CD4-positive, alpha-beta T cell (primary cell): ENCODE data around the gene IQSEC3. TPM values are rescaled to one million over a fixed set of nuclear protein-coding genes. Genes with fewer than 3 reads are reported as not detected.
"Not testable (repeated sequence)": the region's sequence is repeated elsewhere in the genome, so short reads cannot be mapped to it uniquely, and the experiment has no call there.

Source experiments
- ATAC-seq: fragments of 200-7000 bp; cut with Tn5 transposase; one replicate; pipeline ENCODE4 v1.10.0; 2022; ENCODE audit warnings: mild to moderate bottlenecking; ENCODE audit not compliant: poor library complexity
- CTCF ChIA-PET: fragments of 350-600 bp; sonication (Branson Sonifier 250); formaldehyde crosslinking; loops from one replicate; lab custom pipeline; 2021; ENCODE audit warnings: antibody characterized with exemption, inconsistent platforms; lab: Charles Lee
- POLR2A ChIA-PET: fragments of 350-600 bp; sonication (Branson Sonifier 250); formaldehyde crosslinking; loops from one replicate; lab custom pipeline; 2021; ENCODE audit warnings: antibody characterized with exemption, inconsistent platforms; lab: Charles Lee
- DNase-seq, 14 experiments: peaks; one replicate each; pipeline ENCODE4 v3.0.0-alpha.2; 2013 to 2020; ENCODE audit warnings: mixed read lengths in 2 of 14
- H3K27ac ChIP-seq, 2 donors: one replicate each; pipeline versions ENCODE4 v1.5.1 to v1.7.0; 2013; ENCODE audit warnings: low read length in 2 of 2, low read depth in 1 of 2, mild to moderate bottlenecking in 1 of 2
- H3K27me3 ChIP-seq, 2 experiments: 1 replicate in 1 of 2; 2 replicates in 1 of 2; pipeline versions ENCODE4 v1.6.1 to v1.7.0; 2013; ENCODE audit warnings: low read length in 2 of 2, control low read depth in 1 of 2, mild to moderate bottlenecking in 1 of 2, moderate library complexity in 1 of 2; ENCODE audit not compliant: insufficient read depth in 2 of 2, control insufficient read depth in 1 of 2
- H3K36me3 ChIP-seq: one replicate; pipeline ENCODE4 v1.6.1; 2013; ENCODE audit warnings: low read length, control low read depth; ENCODE audit not compliant: insufficient read depth
- H3K4me1 ChIP-seq: one replicate; pipeline ENCODE4 v1.6.1; 2013; ENCODE audit warnings: low read length, control low read depth; ENCODE audit not compliant: insufficient read depth
- H3K4me3 ChIP-seq: one replicate; pipeline ENCODE4 v1.5.1; 2013; ENCODE audit warnings: mild to moderate bottlenecking, low read length, moderate library complexity
- H3K9me3 ChIP-seq, 2 experiments: 1 replicate in 1 of 2; 2 replicates in 1 of 2; pipeline versions ENCODE4 v1.6.1 to v1.7.0; 2013; ENCODE audit warnings: low read length in 2 of 2, mild to moderate bottlenecking in 2 of 2, control low read depth in 1 of 2, moderate library complexity in 1 of 2; ENCODE audit not compliant: control insufficient read depth in 1 of 2, insufficient read depth in 1 of 2
- H3K27ac Mint-ChIP-seq: one replicate; pipeline ENCODE4 v1.8.0; 2020; ENCODE audit warnings: mixed read lengths
- H3K27me3 Mint-ChIP-seq: one replicate; pipeline ENCODE4 v1.8.0; 2021; ENCODE audit warnings: mixed read lengths
- H3K36me3 Mint-ChIP-seq: one replicate; pipeline ENCODE4 v1.8.0; 2021; ENCODE audit warnings: low read depth, mixed read lengths
- H3K4me1 Mint-ChIP-seq: one replicate; pipeline ENCODE4 v1.8.0; 2021; ENCODE audit warnings: low read depth, mixed read lengths
- H3K4me3 Mint-ChIP-seq: one replicate; pipeline ENCODE4 v1.8.0; 2020; ENCODE audit warnings: mild to moderate bottlenecking, mixed read lengths
- H3K9me3 Mint-ChIP-seq: one replicate; pipeline ENCODE4 v1.8.0; 2020; ENCODE audit warnings: mixed read lengths
- intact Hi-C, 2 experiments: fragments of 100-400 bp; cut with DNase I in 1 of 2; cut with micrococcal nuclease in 1 of 2; formaldehyde crosslinking; loops; one replicate each; pipeline versions ENCODE4 v1.15.1 to v1.9.0; 2023 to 2025; cut with DNase I, micrococcal nuclease
- total RNA-seq, 174 experiments: library from RNA in 2 of 174; stranded (reverse) in 2 of 174; gene quantifications; one replicate each; pipeline ENCODE4 v1.2.3 and lab custom pipeline; 2021 to 2026
- TF ChIP-seq, protein P1 (sequence below): fragments of 200-600 bp; IDR thresholded peaks from one replicate; pipeline ENCODE4 v1.8.0; 2022; ENCODE audit warnings: antibody characterized with exemption, mild to moderate bottlenecking

IQSEC3 gene
- total RNA-seq, 2 experiments from 2014 or later: 0.19 TPM; not detected in 1

DNA sequence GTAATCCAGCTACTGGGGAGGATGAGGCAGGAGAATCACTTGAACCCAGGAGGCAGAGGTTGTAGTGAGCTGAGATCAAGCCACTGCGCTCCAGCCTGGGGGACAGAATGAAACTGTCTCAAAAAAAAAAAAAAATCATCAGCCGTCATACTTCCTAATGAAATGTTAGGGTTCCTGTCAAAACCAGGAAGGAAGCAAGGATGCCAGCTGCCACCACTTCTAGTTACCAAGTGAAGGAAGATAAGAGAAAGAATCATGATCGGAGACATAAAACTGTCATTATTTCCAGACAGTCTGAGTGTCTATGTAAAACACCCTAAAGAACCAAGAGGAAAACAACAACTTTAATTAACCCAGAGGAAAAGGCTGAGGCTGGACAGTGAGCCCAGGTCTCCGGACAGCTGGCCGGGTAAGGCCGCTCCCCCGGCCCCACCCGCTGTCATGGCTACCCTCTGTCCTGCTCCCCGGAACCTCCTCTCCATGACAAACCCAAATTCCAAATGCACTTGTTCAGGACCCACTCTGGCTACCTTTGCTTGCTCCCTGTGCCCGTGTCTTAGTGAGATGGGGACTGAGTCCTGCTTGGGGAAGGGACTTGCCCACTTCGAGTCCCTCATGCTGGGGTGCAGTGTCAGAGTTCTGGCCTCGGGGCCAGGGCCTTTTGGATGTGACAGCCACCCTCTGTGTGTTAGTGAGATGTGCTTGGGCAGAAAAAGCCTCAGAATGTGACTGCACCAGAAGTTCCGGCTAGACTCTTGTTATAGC is 118.4 kb downstream of the IQSEC3 start:
- Histone ChIP-seq H3K27ac (no peak overlapping the region), H3K9me3 (peaks cover 0 to 11% of the 10 kb centered on the region in 2 experiments), H3K4me1 (peaks cover 10% of the 10 kb centered on the region), H3K4me3 (no peak overlapping the region), H3K36me3 (no peaks in the 10 kb centered on the region), H3K27me3 (peaks cover 0 to 10% of the 10 kb centered on the region in 2 experiments)
- ChIA-PET POLR2A (no interaction called here), CTCF (no interaction called here)
- Mint-ChIP-seq H3K4me3 (no peak overlapping the region), H3K36me3 (no peaks in the 10 kb centered on the region), H3K4me1 (no peaks in the 10 kb centered on the region), H3K9me3 (no peaks in the 10 kb centered on the region), H3K27ac (no peak overlapping the region), H3K27me3 (peaks cover 27% of the 10 kb centered on the region)
- intact Hi-C loops: no loop called here
- ATAC-seq (no peak), DNase-seq (no peak)
- TF ChIP-seq, protein P1, sequence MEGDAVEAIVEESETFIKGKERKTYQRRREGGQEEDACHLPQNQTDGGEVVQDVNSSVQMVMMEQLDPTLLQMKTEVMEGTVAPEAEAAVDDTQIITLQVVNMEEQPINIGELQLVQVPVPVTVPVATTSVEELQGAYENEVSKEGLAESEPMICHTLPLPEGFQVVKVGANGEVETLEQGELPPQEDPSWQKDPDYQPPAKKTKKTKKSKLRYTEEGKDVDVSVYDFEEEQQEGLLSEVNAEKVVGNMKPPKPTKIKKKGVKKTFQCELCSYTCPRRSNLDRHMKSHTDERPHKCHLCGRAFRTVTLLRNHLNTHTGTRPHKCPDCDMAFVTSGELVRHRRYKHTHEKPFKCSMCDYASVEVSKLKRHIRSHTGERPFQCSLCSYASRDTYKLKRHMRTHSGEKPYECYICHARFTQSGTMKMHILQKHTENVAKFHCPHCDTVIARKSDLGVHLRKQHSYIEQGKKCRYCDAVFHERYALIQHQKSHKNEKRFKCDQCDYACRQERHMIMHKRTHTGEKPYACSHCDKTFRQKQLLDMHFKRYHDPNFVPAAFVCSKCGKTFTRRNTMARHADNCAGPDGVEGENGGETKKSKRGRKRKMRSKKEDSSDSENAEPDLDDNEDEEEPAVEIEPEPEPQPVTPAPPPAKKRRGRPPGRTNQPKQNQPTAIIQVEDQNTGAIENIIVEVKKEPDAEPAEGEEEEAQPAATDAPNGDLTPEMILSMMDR: no peak

DNA sequence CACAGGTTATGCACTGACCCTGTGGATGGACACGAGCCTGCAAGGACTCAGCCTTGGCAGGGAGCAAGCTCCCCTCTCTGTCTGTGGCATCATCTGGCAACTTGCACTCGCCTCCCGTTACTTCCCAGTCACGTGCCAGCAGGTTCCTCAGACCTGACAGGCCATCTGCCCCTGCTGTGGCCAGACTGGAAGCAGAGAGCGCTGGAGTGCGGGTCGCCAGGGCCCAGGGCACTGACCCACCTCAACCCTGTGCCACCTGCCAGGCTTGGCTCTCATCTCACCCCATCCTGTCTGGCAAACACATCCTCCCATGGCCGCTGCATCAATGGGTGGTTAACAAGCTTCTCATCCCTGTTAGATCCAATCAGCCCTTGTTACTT is 119.0 kb downstream of the IQSEC3 start:
- Histone ChIP-seq H3K9me3 (peaks cover 0 to 11% of the 10 kb centered on the region in 2 experiments), H3K27ac (no peak overlapping the region), H3K4me1 (peaks cover 8% of the 10 kb centered on the region), H3K4me3 (no peak overlapping the region), H3K27me3 (peaks cover 0 to 12% of the 10 kb centered on the region in 2 experiments), H3K36me3 (no peaks in the 10 kb centered on the region)
- Mint-ChIP-seq H3K4me1 (no peaks in the 10 kb centered on the region), H3K27me3 (peaks cover 28% of the 10 kb centered on the region), H3K27ac (no peak overlapping the region), H3K9me3 (no peaks in the 10 kb centered on the region), H3K36me3 (no peaks in the 10 kb centered on the region), H3K4me3 (no peak overlapping the region)
- POLR2A ChIA-PET: no interaction called here
- intact Hi-C loops: no loop called here
- no peak for DNase-seq
- CTCF ChIA-PET: no interaction called here
- TF ChIP-seq, protein P1: no peak
- ATAC-seq: no peak

DNA sequence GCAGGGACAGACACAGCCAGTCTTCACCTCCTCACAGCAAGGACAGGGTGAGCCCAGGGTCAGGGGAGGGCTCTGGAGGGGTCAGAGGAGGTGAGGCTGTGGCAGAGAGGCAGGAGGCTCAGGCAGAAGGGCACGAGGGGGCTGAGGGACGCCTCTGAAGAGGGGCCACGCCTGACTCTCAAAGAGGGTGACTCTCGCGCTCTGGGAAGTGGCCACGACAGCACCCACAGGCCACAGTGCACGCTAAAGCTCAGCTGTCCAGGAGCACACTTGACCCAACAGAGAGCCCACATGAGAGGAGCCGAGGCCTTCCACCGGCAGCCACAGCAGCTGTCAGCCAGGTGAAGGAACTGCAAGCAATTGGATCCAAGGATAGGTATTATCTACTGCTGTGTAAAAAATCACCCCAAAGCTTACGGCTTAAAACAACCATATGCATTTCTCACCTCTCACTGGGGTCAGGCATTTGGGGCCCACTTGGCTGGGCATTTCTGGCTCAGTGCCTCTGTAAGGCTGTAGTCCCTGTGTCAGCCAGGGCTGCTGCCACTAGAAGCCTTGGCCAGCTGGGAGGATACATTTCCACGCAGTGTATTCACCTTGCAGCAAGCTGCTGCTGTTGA is 119.5 kb downstream of the IQSEC3 start:
- Histone ChIP-seq H3K4me1 (peaks cover 5% of the 10 kb centered on the region), H3K9me3 (peaks cover 0 to 11% of the 10 kb centered on the region in 2 experiments), H3K4me3 (no peak overlapping the region), H3K27ac (no peak overlapping the region), H3K27me3 (peaks cover 0 to 12% of the 10 kb centered on the region in 2 experiments), H3K36me3 (no peaks in the 10 kb centered on the region)
- Mint-ChIP-seq H3K4me1 (no peaks in the 10 kb centered on the region), H3K27ac (no peak overlapping the region), H3K4me3 (no peak overlapping the region), H3K27me3 (peaks cover 28% of the 10 kb centered on the region), H3K9me3 (no peaks in the 10 kb centered on the region), H3K36me3 (no peaks in the 10 kb centered on the region)
- TF ChIP-seq, protein P1: no peak
- ChIA-PET CTCF (no interaction called here), POLR2A (no interaction called here)
- DNase-seq (no peak), ATAC-seq (no peak)
- intact Hi-C loops: no loop called here

DNA sequence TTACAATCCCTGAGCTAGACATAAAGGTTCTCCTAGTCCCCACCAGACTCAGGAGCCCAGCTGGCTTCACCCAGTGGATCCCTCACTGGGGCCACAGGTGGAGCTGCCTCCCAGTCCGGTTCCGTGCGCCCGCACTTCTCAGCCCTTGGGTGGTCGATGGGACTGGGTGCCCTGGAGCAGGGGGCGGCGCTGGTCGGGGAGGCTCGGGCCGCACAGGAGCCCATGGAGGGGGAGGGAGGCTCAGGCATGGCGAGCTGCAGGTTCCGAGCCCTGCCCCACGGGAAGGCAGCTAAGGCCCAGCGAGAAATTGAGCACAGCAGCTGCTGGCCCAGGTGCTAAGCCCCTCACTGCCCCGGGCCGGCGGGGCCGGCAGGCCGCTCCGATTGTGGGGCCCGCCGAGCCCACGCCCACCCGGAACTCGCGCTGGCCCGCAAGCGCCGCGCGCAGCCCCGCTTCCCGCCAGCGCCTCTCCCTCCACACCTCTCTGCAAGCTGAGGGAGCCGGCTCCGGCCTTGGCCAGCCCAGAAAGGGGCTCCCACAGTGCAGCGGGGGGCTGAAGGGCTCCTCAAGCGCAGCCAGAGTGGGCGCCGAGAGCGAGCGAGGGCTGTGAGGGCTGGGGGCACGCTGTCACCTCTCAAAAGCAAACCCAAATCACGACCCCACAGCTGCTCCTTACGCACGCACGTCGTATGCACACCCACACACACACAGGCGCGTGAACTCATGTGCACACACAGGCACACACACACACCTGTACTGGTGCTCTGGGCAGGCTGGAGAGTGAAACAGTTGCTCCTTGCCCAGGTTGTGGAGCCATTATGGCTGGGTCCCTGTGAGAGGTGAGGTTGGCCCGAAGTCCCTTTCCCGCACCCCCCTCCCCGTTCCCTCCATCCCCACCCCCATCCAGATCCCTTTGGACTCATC is 121.7 kb downstream of the IQSEC3 start:
- Mint-ChIP-seq H3K4me3 (peak overlapping the region; percentile 88), H3K27me3 (peaks cover 45% of the 10 kb centered on the region)
- H3K36me3 Mint-ChIP-seq, DNase-seq, H3K36me3 ChIP-seq, H3K27ac ChIP-seq, intact Hi-C loops, CTCF ChIA-PET, POLR2A ChIA-PET, H3K9me3 Mint-ChIP-seq, ATAC-seq, H3K4me1 ChIP-seq, H3K27ac Mint-ChIP-seq, H3K4me1 Mint-ChIP-seq: not testable (repeated sequence)
- Histone ChIP-seq H3K4me3 (peak overlapping the region; percentile 31), H3K27me3 (peaks cover 0 to 12% of the 10 kb centered on the region in 2 experiments), H3K9me3 (peaks cover 0 to 11% of the 10 kb centered on the region in 2 experiments)
